ENCODE measurements around the gene TRIM40.

TRIM40 gene

GRCh38 chr6:30184417-30185031 is 48.6 kb downstream of the TRIM40 start:
- no peak overlapping the region for H3K27ac ChIP-seq
- no peak for TF ChIP-seq CTCF (IDR thresholded peaks at IDR 0.05)
- no peak for TF ChIP-seq ZFX (IDR thresholded peaks at IDR 0.05; ENCODE audit: borderline replicate concordance)

- H3K27ac ChIP-seq = no peak overlapping the region
- no peak for TF ChIP-seq ZFX (IDR thresholded peaks at IDR 0.05; ENCODE audit: borderline replicate concordance)
- no peak for TF ChIP-seq CTCF (IDR thresholded peaks at IDR 0.05)
These were observed 50.0 kb downstream of the TRIM40 start for GRCh38 chr6:30185846-30186484.

GRCh38 chr6:30188541-30188940 is 52.6 kb downstream of the TRIM40 start:
- TF ChIP-seq ZFX (IDR thresholded peaks at IDR 0.05; ENCODE audit: borderline replicate concordance) = no peak
- no peak for TF ChIP-seq CTCF (IDR thresholded peaks at IDR 0.05)
- no peak overlapping the region for H3K27ac ChIP-seq

GRCh38 chr6:30192076-30192475 is 56.1 kb downstream of the TRIM40 start:
- no peak for TF ChIP-seq CTCF (IDR thresholded peaks at IDR 0.05)
- TF ChIP-seq ZFX (IDR thresholded peaks at IDR 0.05; ENCODE audit: borderline replicate concordance) = no peak
- no peak overlapping the region for H3K27ac ChIP-seq

GRCh38 chr6:30194797-30195690 is 59.1 kb downstream of the TRIM40 start:
- H3K27ac ChIP-seq = no peak overlapping the region
- TF ChIP-seq CTCF (IDR thresholded peaks at IDR 0.05) = no peak
- no peak for TF ChIP-seq ZFX (IDR thresholded peaks at IDR 0.05; ENCODE audit: borderline replicate concordance)

- TF ChIP-seq ZFX (IDR thresholded peaks at IDR 0.05; ENCODE audit: borderline replicate concordance) (no peak), CTCF (IDR thresholded peaks at IDR 0.05) (no peak)
- no peak overlapping the region for H3K27ac ChIP-seq
These were observed 60.0 kb downstream of the TRIM40 start for GRCh38 chr6:30195951-30196350.
